HG02884 (cell line): ENCODE results near the gene SAMD11.

Experiments
- ATAC-seq: cut with Tn5 transposase; IDR thresholded peaks from one replicate; pipeline ENCODE4 v1.9.1; 2021; ENCODE audit warnings: mild to moderate bottlenecking, moderate library complexity; ENCODE audit not compliant: unreplicated experiment

SAMD11 gene

DNA sequence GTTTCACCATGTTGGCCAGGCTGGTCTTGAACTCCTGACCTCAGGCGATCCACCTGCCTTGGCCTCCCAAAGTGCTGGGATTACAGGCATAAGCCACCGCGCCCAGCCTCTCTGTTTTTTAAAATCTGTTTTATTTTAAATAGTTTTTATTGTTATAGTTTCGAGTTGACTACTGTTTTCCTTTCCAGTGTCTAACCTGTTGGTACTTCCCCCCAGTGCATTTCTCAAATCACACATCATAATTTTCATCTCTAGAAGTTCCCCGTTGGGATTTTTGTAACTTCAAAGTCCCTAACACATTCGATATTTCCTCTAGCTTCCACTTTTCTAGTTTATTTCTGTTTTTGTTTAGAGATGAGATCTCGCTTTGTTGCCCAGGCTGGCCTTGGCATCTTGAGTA is 68.6 kb downstream of the SAMD11 start:
- ATAC-seq, result no peak

DNA sequence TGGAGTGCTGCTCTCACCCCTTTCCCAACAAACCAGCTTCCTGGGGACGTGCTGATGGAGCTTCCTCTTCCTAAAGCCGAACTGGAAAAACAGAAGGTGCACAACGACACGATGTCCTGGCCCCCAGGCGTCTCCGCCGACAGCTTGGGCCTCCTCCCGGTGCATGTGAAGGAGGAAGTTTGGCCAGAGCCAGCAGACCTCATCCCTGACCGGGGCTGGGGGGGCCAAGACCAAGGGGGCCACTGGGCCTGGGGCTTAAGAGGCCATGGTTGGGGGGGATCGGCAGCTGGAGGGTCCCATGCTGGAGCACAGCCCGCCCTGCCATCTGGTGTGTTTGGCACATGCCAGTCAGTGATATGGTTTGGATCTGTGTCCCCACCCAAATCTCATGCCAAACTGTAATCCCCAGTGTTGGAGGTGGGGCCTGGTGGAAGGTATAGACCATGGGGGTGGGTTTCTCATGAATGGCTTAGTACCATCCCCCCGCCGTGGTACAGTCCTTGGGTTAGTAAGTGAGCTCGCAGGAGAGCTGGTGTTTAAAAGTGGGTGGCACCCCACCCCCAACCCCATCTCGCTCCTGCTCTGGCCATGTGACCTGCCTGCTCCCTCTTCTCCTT is 69.8 kb downstream of the SAMD11 start:
- no peak for ATAC-seq
